HEK293T (cell line): ENCODE measurements around the gene AKAP14.

Experiments used
- CTCF ChIA-PET: fragments of 350-600 bp; formaldehyde crosslinking; extraction: SDS; loops from one replicate; lab custom pipeline; 2021; ENCODE audit warnings: antibody characterized with exemption, inconsistent platforms; lab: Yijun Ruan, JAX
- POLR2A ChIA-PET: fragments of 350-600 bp; formaldehyde crosslinking; extraction: SDS; loops from one replicate; lab custom pipeline; 2020; ENCODE audit warnings: antibody characterized with exemption, inconsistent platforms; lab: Yijun Ruan, JAX
- DNase-seq: peaks from one replicate; pipeline ENCODE4 v3.0.0; 2012; ENCODE audit warnings: mixed read lengths; ENCODE audit errors: extremely low spot score
- ARNT ChIP-seq: fragments of 450-650 bp; IDR thresholded peaks from 2 replicates; pipeline ENCODE4 v1.6.1; 2017; ENCODE audit warnings: mild to moderate bottlenecking
- BHLHE40 ChIP-seq: fragments of 450-650 bp; IDR thresholded peaks from 2 replicates; pipeline ENCODE4 v1.6.1; 2016; ENCODE audit warnings: mild to moderate bottlenecking, moderate library complexity, borderline replicate concordance
- CTBP1 ChIP-seq: fragments of 450-650 bp; IDR thresholded peaks from 2 replicates; pipeline ENCODE4 v1.6.1; 2016; ENCODE audit warnings: borderline replicate concordance
- ELF4 ChIP-seq: fragments of 450-650 bp; IDR thresholded peaks from 2 replicates; pipeline ENCODE4 v1.6.1; 2017; ENCODE audit warnings: antibody characterized with exemption
- FOXA1 ChIP-seq: fragments of 450-650 bp; IDR thresholded peaks from 2 replicates; pipeline ENCODE4 v1.6.1; 2016; ENCODE audit warnings: mild to moderate bottlenecking
- FOXK2 ChIP-seq: fragments of 450-650 bp; IDR thresholded peaks from 2 replicates; pipeline ENCODE4 v1.6.1; 2016; ENCODE audit warnings: mild to moderate bottlenecking
- FOXM1 ChIP-seq: fragments of 450-650 bp; IDR thresholded peaks from 2 replicates; pipeline ENCODE4 v1.6.1; 2017; ENCODE audit warnings: mild to moderate bottlenecking, borderline replicate concordance
- HDGF ChIP-seq: fragments of 450-650 bp; IDR thresholded peaks from 2 replicates; pipeline ENCODE4 v1.6.1; 2017; ENCODE audit warnings: antibody characterized with exemption, borderline replicate concordance
- L3MBTL2 ChIP-seq: fragments of 450-650 bp; conservative IDR thresholded peaks from 2 replicates; pipeline ENCODE4 v1.6.1; 2016; ENCODE audit warnings: mild to moderate bottlenecking
- LEF1 ChIP-seq: fragments of 450-650 bp; IDR thresholded peaks from 2 replicates; pipeline ENCODE4 v1.6.1; 2017; ENCODE audit warnings: mild to moderate bottlenecking, borderline replicate concordance
- NFRKB ChIP-seq: fragments of 450-650 bp; IDR thresholded peaks from 2 replicates; pipeline ENCODE4 v1.6.1; 2016; ENCODE audit warnings: mild to moderate bottlenecking, moderate library complexity
- PKNOX1 ChIP-seq: fragments of 450-650 bp; IDR thresholded peaks from 2 replicates; pipeline ENCODE4 v1.6.1; 2016
- SP1 ChIP-seq: fragments of 450-650 bp; IDR thresholded peaks from 2 replicates; pipeline ENCODE4 v1.6.1; 2017
- SUZ12 ChIP-seq: fragments of 450-650 bp; IDR thresholded peaks from 2 replicates; pipeline ENCODE4 v1.6.1; 2016; ENCODE audit warnings: mild to moderate bottlenecking
- TARDBP ChIP-seq: fragments of 450-650 bp; IDR thresholded peaks from 2 replicates; pipeline ENCODE4 v1.6.1; 2016
- ZNF384 ChIP-seq: fragments of 450-650 bp; IDR thresholded peaks from 2 replicates; pipeline ENCODE4 v1.6.1; 2016

AKAP14 gene

DNA sequence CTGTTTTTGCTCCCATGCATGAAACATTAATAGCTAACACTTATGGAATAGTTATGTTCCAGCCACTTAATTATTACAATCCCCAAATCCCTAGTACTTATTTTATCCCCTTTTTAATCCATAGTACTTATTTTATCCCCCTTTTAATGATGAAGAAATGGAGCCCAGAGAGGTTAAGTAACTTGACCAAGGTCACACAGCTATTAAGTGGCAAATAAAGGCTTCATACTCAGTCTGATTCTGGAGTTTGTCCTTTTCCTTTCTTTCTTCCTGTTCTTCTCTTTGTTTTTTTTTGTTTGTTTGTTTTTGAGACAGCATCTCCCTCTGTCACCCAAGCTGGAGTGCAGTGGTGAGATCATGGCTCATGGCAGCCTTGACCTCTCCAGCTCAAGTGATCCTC, 45.6 kb downstream of the AKAP14 start:
- CTCF ChIA-PET = no interaction called here
- TF ChIP-seq LEF1 (no peak), CTBP1 (no peak), ELF4 (no peak), SUZ12 (no peak), TARDBP (no peak), NFRKB (no peak), FOXA1 (no peak), ZNF384 (no peak), FOXK2 (no peak), HDGF (no peak), L3MBTL2 (no peak), PKNOX1 (no peak)
- POLR2A ChIA-PET = no interaction called here
- no peak for DNase-seq

- no peak for DNase-seq
- no peak for TF ChIP-seq FOXK2
- no peak for TF ChIP-seq FOXM1
- TF ChIP-seq TARDBP = no peak
- TF ChIP-seq PKNOX1 = no peak
- no peak for TF ChIP-seq NFRKB
- TF ChIP-seq ARNT = no peak
- TF ChIP-seq L3MBTL2 = no peak
- no peak for TF ChIP-seq ELF4
- TF ChIP-seq SUZ12 = no peak
- no peak for TF ChIP-seq SP1
- TF ChIP-seq BHLHE40 = no peak
- no peak for TF ChIP-seq FOXA1
- TF ChIP-seq CTBP1 = no peak
- POLR2A ChIA-PET = interaction anchor here (1.0 to 1.6 kb wide), 2 partner anchors 55 to 151 kb away, joined by 3 to 5 read pairs; partner anchors contain the start of gene RPL39
- CTCF ChIA-PET = interaction anchor here (1.0 kb wide), 1 partner anchor 54 kb away, joined by 3 read pairs; no protein-coding TSS in a partner anchor
Measured at GRCh38 chrX:119942173-119942819, 46.6 kb downstream of the AKAP14 start.

- DNase-seq = peak; percentile 20
- no peak for TF ChIP-seq SUZ12
- no peak for TF ChIP-seq BHLHE40
- TF ChIP-seq L3MBTL2 = no peak
- no peak for TF ChIP-seq PKNOX1
- TF ChIP-seq SP1 = no peak
- TF ChIP-seq ZNF384 = no peak
- TF ChIP-seq FOXM1 = no peak
- TF ChIP-seq CTBP1 = no peak
- no peak for TF ChIP-seq FOXA1
- no peak for TF ChIP-seq ARNT
- ChIA-PET POLR2A (interaction anchor here (1.0 to 1.6 kb wide), 2 partner anchors 55 to 151 kb away, joined by 3 to 5 read pairs; partner anchors contain the start of gene RPL39), CTCF (interaction anchor here (1.0 kb wide), 1 partner anchor 55 kb away, joined by 3 read pairs; no protein-coding TSS in a partner anchor)
Measured at GRCh38 chrX:119942831-119943184, 47.1 kb downstream of the AKAP14 start.

GRCh38 chrX:119943185-119943988, 47.7 kb downstream of the AKAP14 start, which contains the start of gene NKAP:
TSS of gene NKAP (minus strand) at chrX:119943751. CDS start at chrX:119943605, 146 bp downstream.
- ChIA-PET POLR2A (interaction anchor here (1.0 to 1.6 kb wide), 2 partner anchors 56 to 152 kb away, joined by 3 to 5 read pairs; partner anchors contain the start of gene RPL39), CTCF (interaction anchor here (0.5 to 1.2 kb wide), 3 partner anchors 55 to 240 kb away, joined by 3 to 4 read pairs (median 3); no protein-coding TSS in a partner anchor)
- DNase-seq = peak; percentile 88
- TF ChIP-seq LEF1 (no peak), TARDBP (no peak), ARNT (0 out of 2 replicates have a peak, but pooled peaks have one; percentile 50), FOXK2 (peak; percentile 99), ELF4 (peak; percentile 49), SUZ12 (no peak), ZNF384 (no peak; the same call in 1 of the 2 replicates), CTBP1 (peak; percentile 93), FOXM1 (peak; percentile 86; the same call in 1 of the 2 replicates), HDGF (no peak), FOXA1 (no peak), NFRKB (no peak; the same call in 1 of the 2 replicates), PKNOX1 (peak; percentile 68), BHLHE40 (no peak), L3MBTL2 (peak; percentile 64), SP1 (no peak)

DNA sequence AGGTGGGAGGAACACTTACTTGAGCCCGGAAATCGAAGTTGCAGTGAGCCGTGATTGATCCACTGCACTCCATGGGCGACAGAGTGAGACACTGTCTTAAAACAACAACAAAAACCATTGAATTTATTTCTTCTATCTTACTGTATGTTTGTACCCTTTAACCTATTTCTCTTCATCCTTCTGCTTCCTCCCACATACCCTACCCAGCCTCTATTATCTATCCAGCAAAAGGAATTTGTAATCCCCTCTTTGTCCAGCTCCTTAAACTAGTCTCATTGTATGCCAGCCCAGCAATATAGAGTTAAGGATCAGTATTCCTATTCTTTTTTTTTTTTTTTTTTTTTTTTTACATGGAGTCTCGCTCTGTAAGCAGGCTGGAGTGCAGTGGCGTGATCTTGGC, 49.8 kb downstream of the AKAP14 start:
- CTCF ChIA-PET = no interaction called here
- no peak for TF ChIP-seq PKNOX1
- TF ChIP-seq FOXK2 = no peak
- no peak for TF ChIP-seq FOXM1
- TF ChIP-seq LEF1 = no peak
- no peak for TF ChIP-seq FOXA1
- no peak for TF ChIP-seq TARDBP
- TF ChIP-seq L3MBTL2 = no peak
- TF ChIP-seq SUZ12 = no peak
- no peak for TF ChIP-seq CTBP1
- TF ChIP-seq BHLHE40 = no peak
- no peak for DNase-seq
- POLR2A ChIA-PET = no interaction called here
